Activated CD4-positive, CD25-positive, alpha-beta regulatory T cell treated with anti-CD3 and anti-CD28 coated beads, Interleukin-2, amount 50 U/mL, for 24 hours (primary cell): ENCODE results near the gene TUT1.
A peak's percentile ranks its signal among the peaks of the same experiment; 100 is the strongest.

Experiments
- ATAC-seq, 2 donors: fragments of 150-1000 bp; cut with Tn5 transposase; one replicate each; pipeline ENCODE4 v1.10.0; 2021; ENCODE audit warnings: mild to moderate bottlenecking in 1 of 2, moderate library complexity in 1 of 2

Gene TUT1

GRCh38 chr11:62540804-62541701, 50.3 kb downstream of the TUT1 start:
- ATAC-seq, result peak; percentile 21 to 29

GRCh38 chr11:62539238-62539925, 51.9 kb downstream of the TUT1 start:
- ATAC-seq, result peak; percentile 30 to 37

GRCh38 chr11:62538470-62539237, 52.7 kb downstream of the TUT1 start:
- no peak for ATAC-seq

- ATAC-seq, result no peak
Observed at GRCh38 chr11:62536301-62536957, 54.9 kb downstream of the TUT1 start.

- ATAC-seq, result no peak
Observed at GRCh38 chr11:62535802-62536201, 55.5 kb downstream of the TUT1 start.

- ATAC-seq, result no peak
Observed at GRCh38 chr11:62534779-62535545, 56.4 kb downstream of the TUT1 start.

GRCh38 chr11:62532096-62532495, 59.2 kb downstream of the TUT1 start:
- ATAC-seq, result no peak
